ENCODE measurements around the gene TBC1D8. TPM values are rescaled to one million over a fixed set of nuclear protein-coding genes. Genes with fewer than 3 reads are reported as not detected.

The TBC1D8 gene
- total and polyA plus RNA-seq, 9 of the 15 experiments (the other 6 are each of a cell fraction or from before 2014, with no cell fraction given): 0.36 to 1.3 (median 0.82) TPM

DNA sequence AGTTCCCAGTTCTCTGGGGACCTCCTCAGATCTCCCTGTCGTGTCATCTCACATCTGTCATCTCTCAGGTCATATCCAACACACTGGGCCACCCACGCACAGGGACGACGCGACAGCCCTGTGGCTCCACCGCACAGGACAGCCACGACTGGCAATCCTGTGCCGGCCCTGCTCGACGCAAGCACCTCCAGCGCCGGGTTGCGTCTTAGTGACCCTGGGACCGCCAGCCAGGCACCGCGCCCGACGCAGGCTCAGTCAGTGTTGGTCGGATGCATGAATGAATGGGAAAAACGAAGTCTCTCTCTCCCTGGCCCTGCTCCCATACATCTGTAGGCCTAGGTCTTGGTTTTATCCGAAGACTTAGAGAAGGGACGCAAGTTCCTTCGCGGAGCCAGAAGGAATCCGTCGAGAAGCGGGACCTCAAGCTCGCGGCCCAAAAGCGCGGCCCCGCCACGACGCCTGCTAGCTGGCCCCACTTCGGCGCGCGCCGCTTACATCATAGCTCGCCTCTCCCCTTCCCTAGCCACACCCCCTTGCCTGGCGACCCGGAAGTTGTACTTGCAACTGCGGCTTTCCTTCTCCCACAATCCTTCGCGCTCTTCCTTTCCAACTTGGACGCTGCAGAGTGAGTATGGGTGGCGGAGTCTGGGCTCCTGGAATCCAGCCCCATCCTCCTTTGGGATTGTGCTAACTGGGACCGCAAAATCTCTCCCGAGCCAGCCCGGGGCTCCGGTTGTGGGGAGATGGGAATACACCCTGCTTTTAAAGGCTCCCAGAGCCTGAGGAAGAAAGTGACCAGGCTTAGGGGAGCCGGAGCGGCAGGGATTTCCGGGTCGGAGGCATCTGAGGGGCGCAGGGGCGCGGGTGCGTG is 149.3 kb downstream of the TBC1D8 start, which contains the start of gene RPL31 (continued):
- TF ChIP-seq HDAC8 (tag; IDR thresholded peaks at IDR 0.05) (peak; percentile 75; the same call in 1 of the 2 replicates), ZBTB7A (IDR thresholded peaks at IDR 0.05; ENCODE audit: borderline replicate concordance, control insufficient read depth, low read depth, low read length) (peak; percentile 41; the same call in 1 of the 2 replicates), NR2C2 (CRISPR knock-in tag; IDR thresholded peaks at IDR 0.05) (peak; percentile 98), NR2C2 (tag; IDR thresholded peaks at IDR 0.05) (peak; percentile 100), ZBTB43 (CRISPR knock-in tag; IDR thresholded peaks at IDR 0.05) (peak; percentile 97), ELF2 (CRISPR knock-in tag; IDR thresholded peaks at IDR 0.05) (peak; percentile 84), TOE1 (IDR thresholded peaks at IDR 0.05; ENCODE audit: borderline replicate concordance) (peak; percentile 66; the same call in 1 of the 2 replicates), TOE1 (CRISPR knock-in tag; IDR thresholded peaks at IDR 0.05; ENCODE audit: borderline replicate concordance, low read depth) (peak; percentile 99), MEF2D (tag; conservative IDR thresholded peaks at IDR 0.05; ENCODE audit: low read depth) (no peak; the same call in 1 of the 2 replicates), ZNF764 (CRISPR knock-in tag; IDR thresholded peaks at IDR 0.05; ENCODE audit: low read depth) (no peak), FIP1L1 (IDR thresholded peaks at IDR 0.05; ENCODE audit: low read depth, low read length, poor library complexity, severe bottlenecking) (peak; percentile 78), RBM39 (optimal IDR thresholded peaks at IDR 0.05; ENCODE audit: low read depth, low read length) (peak; percentile 72), NONO (IDR thresholded peaks at IDR 0.05; ENCODE audit: low read depth in 2 of 2, low read length in 1 of 2) (0 out of 4 replicates have a peak, but pooled peaks of 1 of the 2 experiments have one; percentile 40), TFAP4 (CRISPR knock-in tag; IDR thresholded peaks at IDR 0.05; ENCODE audit: borderline replicate concordance) (peak; percentile 95), ZNF778 (CRISPR knock-in tag; IDR thresholded peaks at IDR 0.05) (no peak), TAF7 (tag; IDR thresholded peaks at IDR 0.05) (peak; percentile 100), PHF20 (IDR thresholded peaks at IDR 0.05; ENCODE audit: partially characterized antibody) (peak; percentile 97), BRCA1 (IDR thresholded peaks at IDR 0.05) (no peak), BRCA1 (CRISPR knock-in tag; IDR thresholded peaks at IDR 0.05) (peak; percentile 75; the same call in 1 of the 2 replicates), MITF (IDR thresholded peaks at IDR 0.05) (no peak), HMGN3 (IDR thresholded peaks at IDR 0.05; ENCODE audit: borderline replicate concordance, extremely low read depth, insufficient read length, low read depth, low read length) (peak; percentile 32), ZNF24 (IDR thresholded peaks at IDR 0.05) (peak; percentile 60), SMAD4 (CRISPR knock-in tag; conservative IDR thresholded peaks at IDR 0.05) (peak; percentile 82; the same call in 1 of the 2 replicates), SIN3B (IDR thresholded peaks at IDR 0.05; ENCODE audit: low read depth) (no peak; the same call in none of the 2 replicates), XRCC5 (IDR thresholded peaks at IDR 0.05; ENCODE audit: low read depth, low read length) (peak; percentile 91)

All from K562 (cell line).